CMK (cell line): ENCODE measurements around the gene NCKAP1.

Experiments used
- DNase-seq: peaks from one replicate; pipeline ENCODE4 v3.0.0-alpha.2; 2010; ENCODE audit warnings: low read depth

NCKAP1 gene

DNA sequence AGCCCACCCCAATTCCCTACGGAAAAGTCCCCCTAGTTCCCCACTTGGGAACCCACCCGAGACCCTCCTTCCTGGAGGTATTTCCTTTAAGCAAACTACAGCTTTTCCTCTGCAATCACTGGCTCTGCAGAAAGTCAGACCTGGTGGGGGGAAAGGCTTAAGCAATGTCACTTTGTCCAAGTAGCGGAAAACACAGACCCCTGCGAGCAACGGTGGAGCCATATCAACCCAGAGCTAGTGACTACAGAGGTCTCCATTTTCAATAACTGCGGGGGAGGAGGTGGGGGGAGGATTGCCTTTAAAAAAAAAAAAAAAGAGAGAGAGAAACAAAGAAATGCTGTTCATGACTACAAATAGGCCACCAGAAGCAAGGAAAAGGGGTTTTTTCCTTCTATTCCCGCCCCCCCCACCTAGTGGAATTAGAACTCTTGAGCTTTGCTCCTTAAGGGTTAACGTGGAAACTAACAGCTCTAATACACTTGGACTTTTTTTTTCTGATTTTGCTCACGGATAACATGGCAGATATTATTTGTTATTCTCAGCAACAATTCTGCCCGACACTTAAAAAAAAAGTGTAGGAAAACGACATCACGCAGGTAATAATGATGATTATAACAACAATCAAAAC lies 170.7 kb downstream of the NCKAP1 start:
- no peak for DNase-seq

DNA sequence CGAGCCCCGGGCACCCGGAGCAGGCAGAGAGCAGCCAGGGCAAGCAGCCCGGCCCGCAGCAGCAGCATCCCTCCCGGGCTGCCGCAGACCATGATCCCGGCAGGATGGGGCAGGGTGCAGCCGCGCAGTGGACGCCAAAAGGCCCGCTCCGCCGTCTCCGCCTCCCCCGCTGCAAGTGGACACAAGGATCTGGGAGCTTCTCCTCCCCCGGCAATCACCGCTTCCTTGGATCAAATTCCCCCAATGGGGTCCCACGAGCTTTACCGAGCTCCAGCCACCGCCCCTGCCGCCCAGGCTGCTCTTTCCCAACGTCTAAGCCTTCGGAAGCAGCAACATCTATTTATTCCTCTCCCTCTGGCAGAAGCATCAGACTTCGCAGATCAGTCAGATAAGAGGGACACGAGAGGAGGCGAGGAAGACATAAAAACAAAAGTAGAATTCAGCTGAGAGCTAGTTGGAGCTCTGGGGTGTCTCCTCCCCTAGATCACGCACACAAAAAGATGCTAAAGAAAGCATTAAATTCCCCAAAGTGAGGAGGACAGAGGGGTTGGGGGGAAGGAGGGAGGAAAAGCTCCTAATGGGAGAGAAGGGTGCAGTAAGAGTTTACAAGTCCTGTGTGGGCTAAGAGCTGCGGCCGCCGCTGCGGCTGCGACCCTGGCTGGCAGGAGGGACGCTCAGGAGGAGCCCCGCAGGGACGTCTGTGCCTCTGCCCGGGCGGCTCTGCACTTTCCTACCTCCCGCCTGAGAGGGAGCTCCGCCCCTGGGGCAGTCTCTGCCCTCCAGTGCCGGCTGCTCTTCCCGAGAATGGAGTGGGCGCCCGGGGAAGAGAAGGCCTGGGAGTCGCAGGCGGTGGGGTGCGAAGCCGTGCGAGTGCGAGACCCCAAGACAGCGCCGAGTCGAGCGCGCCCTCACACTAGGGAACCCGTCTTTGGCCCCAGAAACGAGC lies 171.5 kb downstream of the NCKAP1 start, which contains the start of gene FRZB:
FRZB (minus strand) TSS at position 177 of the 946 bp plus-strand sequence; CDS start at position 92, 85 bp downstream.
- no peak for DNase-seq

GRCh38 chr2:182866095-182866460 lies 172.2 kb downstream of the NCKAP1 start:
- no peak for DNase-seq

DNA sequence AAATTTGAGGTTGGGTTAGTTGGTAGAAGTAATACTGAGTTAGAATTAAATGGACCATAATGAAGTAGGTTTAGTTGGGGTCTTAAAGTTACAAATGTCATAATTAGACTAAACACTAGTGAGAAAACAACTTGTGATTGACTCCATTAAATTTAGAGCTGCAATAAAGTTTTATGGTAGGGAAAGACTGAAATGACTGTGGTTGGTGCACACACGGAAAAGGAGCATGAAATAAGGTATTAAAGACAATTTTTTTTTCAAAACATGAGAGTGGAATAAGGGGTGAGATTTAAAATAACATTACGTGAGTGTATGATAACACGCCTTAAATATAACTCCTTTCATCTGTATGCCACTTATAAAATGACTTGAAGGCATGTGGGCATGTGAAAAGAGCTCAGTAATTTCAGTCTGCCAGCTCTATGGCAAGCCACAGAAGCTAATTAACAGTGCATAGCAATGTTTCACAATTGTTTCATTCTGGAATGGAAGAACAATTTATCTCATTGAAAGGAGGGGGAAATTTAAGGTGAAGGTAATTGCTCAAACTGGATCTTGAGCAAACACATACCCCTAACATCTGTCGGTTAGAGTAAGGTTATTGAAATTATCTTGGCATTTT lies 173.2 kb downstream of the NCKAP1 start:
- DNase-seq = no peak

DNA sequence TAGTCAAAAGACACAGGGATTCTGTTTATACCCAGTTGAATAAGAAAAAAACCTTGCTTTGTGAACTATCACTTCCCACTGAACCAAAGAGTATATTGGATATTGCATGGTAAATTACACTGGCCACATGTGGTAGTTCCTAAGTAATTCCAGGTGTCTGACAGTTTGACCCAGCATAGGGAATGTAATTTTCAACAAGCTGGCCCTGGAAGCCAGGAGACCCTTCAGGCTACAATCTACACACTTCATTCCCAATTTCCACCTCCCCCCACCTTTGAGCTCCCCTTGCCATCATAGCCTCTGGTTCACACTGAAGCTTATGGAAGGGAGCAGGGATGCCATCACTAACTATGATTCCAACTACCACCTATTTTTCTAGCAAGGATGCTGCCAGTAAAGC lies 174.6 kb downstream of the NCKAP1 start:
- no peak for DNase-seq

DNA sequence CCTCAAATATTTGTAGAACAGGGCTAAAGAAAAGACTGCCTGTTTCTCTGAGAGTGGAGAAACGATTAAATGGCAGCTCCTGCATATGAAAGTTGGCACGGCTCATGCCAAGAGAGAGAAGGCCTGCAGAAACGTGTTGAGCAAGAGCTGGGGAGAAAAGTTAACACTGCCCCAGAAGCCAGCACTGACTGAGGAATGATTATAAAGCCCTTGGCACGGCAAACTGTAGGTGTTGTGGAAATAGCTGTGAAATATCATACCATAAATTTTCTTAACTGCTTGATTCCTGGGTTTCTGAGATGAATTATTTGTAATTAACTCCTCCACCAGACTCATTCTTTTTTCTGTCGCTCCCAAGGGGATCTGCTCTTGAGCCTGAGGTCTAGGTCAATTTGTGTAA lies 176.2 kb downstream of the NCKAP1 start:
- DNase-seq = no peak

DNA sequence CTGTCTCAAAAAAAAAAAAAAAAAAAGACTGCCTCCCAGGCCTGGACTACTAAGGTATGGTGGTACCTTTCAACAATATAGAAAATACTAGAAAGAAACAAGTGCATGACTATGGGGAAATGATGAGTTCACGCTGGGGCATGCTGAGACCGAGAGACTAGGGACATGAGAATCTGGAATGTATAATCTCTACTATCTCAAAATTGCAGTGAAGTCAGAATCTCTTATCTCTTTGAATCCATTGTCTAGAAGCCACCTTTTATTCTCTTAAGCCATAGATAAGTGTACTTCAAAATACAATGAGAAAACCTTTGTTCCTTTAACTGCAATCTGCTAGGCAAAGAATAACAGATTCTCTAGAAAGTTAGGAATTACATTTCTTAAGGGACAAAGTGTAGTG lies 177.4 kb downstream of the NCKAP1 start:
- DNase-seq = no peak
